Memory B cell (primary cell): ENCODE measurements around the gene KMT2C.
"Not testable (repeated sequence)": the region's sequence is repeated elsewhere in the genome, so short reads cannot be mapped to it uniquely, and the experiment has no call there.

Experiments
- ATAC-seq: fragments of 150-1000 bp; cut with Tn5 transposase; 2 replicates; pipeline ENCODE4 v1.10.0; 2021; ENCODE audit warnings: low read depth, mild to moderate bottlenecking, moderate library complexity
- DNase-seq, 2 donors: peaks; one replicate each; pipeline ENCODE4 v3.0.0; 2022; ENCODE audit warnings: low spot score in 2 of 2
- H3K27ac Mint-ChIP-seq: one replicate; pipeline ENCODE4 v1.8.0; 2022; ENCODE audit warnings: mild to moderate bottlenecking, moderate library complexity, mixed read lengths
- H3K27me3 Mint-ChIP-seq: one replicate; pipeline ENCODE4 v1.8.0; 2022; ENCODE audit warnings: mixed read lengths
- H3K36me3 Mint-ChIP-seq: one replicate; pipeline ENCODE4 v1.8.0; 2022; ENCODE audit warnings: mild to moderate bottlenecking, mixed read lengths
- H3K4me1 Mint-ChIP-seq: one replicate; pipeline ENCODE4 v1.8.0; 2022; ENCODE audit warnings: mixed read lengths
- H3K4me3 Mint-ChIP-seq: one replicate; pipeline ENCODE4 v1.8.0; 2022; ENCODE audit warnings: mild to moderate bottlenecking, moderate library complexity, mixed read lengths
- H3K9me3 Mint-ChIP-seq: one replicate; pipeline ENCODE4 v1.8.0; 2022; ENCODE audit warnings: mixed read lengths

Gene KMT2C

DNA sequence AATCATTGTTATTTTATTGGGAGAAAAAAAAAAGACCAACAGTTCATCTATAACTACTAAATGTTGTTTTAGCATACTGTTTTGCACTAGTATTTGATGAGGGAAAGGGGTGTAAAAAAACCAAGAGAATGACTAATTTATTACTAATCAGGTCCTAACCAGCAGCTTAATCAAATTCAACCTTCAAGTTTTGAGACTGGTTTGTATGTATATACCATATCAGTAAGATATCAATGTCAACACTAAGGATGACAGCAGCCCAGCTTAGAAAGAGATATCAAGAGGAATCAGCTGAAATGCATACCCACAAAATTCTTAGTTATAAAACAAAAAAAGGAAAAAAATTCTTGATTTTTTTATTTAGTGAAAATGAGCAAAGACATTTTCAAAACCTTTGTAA is 122.6 kb downstream of the KMT2C start:
- DNase-seq = no peak
- Mint-ChIP-seq H3K9me3 (no peaks in the 10 kb centered on the region), H3K27me3 (no peaks in the 10 kb centered on the region), H3K4me1 (peaks cover 22% of the 10 kb centered on the region), H3K27ac (no peak overlapping the region), H3K4me3 (no peak overlapping the region), H3K36me3 (peaks cover 12% of the 10 kb centered on the region)
- ATAC-seq = no peak

GRCh38 chr7:152312316-152312715 is 123.5 kb downstream of the KMT2C start:
- no peak for DNase-seq
- Mint-ChIP-seq H3K4me1 (peaks cover 19% of the 10 kb centered on the region), H3K9me3 (no peaks in the 10 kb centered on the region), H3K27ac (no peak overlapping the region), H3K4me3 (no peak overlapping the region), H3K27me3 (no peaks in the 10 kb centered on the region), H3K36me3 (peaks cover 12% of the 10 kb centered on the region)
- ATAC-seq = no peak

- no peak overlapping the region for H3K27ac Mint-ChIP-seq
- DNase-seq (no peak), ATAC-seq (no peak)
- H3K27me3 Mint-ChIP-seq = no peaks in the 10 kb centered on the region
- peaks cover 10% of the 10 kb centered on the region for H3K4me1 Mint-ChIP-seq
- H3K36me3 Mint-ChIP-seq = peaks cover 32% of the 10 kb centered on the region
- peaks cover 2% of the 10 kb centered on the region for H3K9me3 Mint-ChIP-seq
- no peak overlapping the region for H3K4me3 Mint-ChIP-seq
Measured at GRCh38 chr7:152307902-152308301, 127.9 kb downstream of the KMT2C start.

DNA sequence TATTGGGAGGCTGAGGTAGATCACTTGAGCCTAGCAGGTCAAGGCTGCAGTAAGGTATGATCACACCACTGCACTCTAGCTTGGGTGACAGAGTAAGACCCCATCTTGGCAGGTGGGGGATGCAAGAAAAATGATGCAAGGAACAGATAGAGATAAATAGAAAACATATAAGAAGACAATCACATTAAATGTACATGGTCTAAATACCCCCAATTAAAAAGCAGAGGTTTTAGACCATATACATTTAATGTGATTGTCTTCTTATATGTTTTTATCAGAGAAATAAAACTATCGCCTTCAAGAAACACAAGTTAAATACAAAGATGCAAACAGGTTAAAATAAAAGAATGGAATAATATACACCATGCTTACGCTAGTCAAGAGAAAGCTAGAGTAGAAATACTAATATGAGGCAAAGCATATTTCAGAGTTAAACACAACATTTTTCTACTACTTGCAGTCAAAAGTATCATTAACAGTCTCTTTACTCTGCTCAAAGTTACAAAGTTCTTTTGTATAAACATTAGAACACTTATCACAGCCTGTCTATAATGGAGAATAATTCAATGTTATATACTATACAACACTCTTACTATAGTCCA is 136.2 kb downstream of the KMT2C start:
- not testable (repeated sequence) for H3K27me3 Mint-ChIP-seq, H3K9me3 Mint-ChIP-seq, DNase-seq, H3K4me3 Mint-ChIP-seq, H3K27ac Mint-ChIP-seq, ATAC-seq
- Mint-ChIP-seq H3K4me1 (peaks cover 11% of the 10 kb centered on the region), H3K36me3 (peaks cover 27% of the 10 kb centered on the region)

DNA sequence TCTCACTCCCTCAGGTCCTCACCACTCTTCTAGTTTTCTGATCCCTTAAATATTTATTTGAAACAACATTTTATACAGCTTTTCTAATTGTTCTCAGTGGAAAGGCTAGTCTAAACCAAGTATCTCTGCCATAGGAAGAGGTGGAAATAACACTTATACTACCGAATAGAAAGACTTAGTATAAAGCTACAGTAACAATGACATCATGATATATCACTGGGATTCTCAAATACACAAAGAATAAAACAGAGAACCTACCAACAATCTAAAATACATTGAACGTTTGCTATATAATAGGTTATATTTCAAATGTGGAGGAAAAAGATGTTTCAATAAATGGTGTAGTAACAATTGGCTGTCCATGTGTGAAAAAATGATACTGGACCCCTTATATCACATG is 142.9 kb downstream of the KMT2C start:
- no peak overlapping the region for H3K4me3 Mint-ChIP-seq

DNA sequence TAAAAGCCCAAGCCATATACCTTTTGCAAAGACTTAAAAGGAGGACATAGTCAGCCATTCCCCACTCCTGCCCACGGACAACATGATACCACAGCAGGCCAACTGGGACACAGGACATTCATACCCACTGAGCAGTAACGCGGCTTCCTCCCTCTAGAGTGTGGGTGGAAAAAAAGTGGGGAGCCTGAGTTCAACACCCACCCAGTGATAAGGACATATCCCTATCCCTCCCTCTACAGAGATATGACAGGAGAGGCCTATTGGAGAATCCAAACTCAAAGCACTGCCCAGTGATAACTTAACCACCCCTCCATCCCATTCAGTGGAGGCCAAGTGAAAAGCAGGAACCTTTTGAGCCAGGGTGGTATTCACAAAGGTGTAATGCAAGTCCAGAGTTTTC is 148.8 kb downstream of the KMT2C start:
- H3K27me3 Mint-ChIP-seq, H3K4me1 Mint-ChIP-seq, H3K4me3 Mint-ChIP-seq, H3K9me3 Mint-ChIP-seq, ATAC-seq, DNase-seq, H3K27ac Mint-ChIP-seq: not testable (repeated sequence)
- H3K36me3 Mint-ChIP-seq = peaks cover 13% of the 10 kb centered on the region

More for the DNA sequence above, 142.9 kb downstream of the KMT2C start:
- H3K9me3 Mint-ChIP-seq = peaks cover 6% of the 10 kb centered on the region
- H3K4me1 Mint-ChIP-seq = peaks cover 4% of the 10 kb centered on the region
- no peaks in the 10 kb centered on the region for H3K27me3 Mint-ChIP-seq
- DNase-seq (no peak), ATAC-seq (no peak)
- no peak overlapping the region for H3K27ac Mint-ChIP-seq
- peaks cover 32% of the 10 kb centered on the region for H3K36me3 Mint-ChIP-seq

GRCh38 chr7:152286219-152286618 is 149.6 kb downstream of the KMT2C start:
- not testable (repeated sequence) for DNase-seq, H3K27ac Mint-ChIP-seq, H3K27me3 Mint-ChIP-seq, H3K4me3 Mint-ChIP-seq, ATAC-seq, H3K9me3 Mint-ChIP-seq, H3K4me1 Mint-ChIP-seq
- peaks cover 10% of the 10 kb centered on the region for H3K36me3 Mint-ChIP-seq

DNA sequence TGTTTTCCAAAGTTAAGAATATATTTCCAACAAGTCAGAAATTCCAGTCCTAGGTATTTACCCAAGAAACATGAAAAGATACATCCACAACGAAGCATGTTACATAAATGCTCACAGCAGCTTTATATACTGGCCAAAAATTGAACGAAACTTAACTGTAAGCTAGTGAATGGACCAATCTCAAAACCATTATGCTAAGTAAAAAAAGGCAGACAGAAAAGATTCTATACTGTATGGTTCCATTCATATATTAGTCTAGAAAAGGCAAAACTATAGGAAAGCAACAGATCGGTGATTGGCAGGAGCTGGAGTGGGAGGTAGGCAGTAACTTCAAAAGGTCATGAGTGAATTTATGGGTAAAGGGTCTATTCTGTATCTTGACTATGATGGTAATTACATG is 150.8 kb downstream of the KMT2C start:
- not testable (repeated sequence) for H3K27ac Mint-ChIP-seq, H3K9me3 Mint-ChIP-seq, ATAC-seq, H3K4me1 Mint-ChIP-seq, DNase-seq, H3K4me3 Mint-ChIP-seq, H3K27me3 Mint-ChIP-seq
- peaks cover 10% of the 10 kb centered on the region for H3K36me3 Mint-ChIP-seq

DNA sequence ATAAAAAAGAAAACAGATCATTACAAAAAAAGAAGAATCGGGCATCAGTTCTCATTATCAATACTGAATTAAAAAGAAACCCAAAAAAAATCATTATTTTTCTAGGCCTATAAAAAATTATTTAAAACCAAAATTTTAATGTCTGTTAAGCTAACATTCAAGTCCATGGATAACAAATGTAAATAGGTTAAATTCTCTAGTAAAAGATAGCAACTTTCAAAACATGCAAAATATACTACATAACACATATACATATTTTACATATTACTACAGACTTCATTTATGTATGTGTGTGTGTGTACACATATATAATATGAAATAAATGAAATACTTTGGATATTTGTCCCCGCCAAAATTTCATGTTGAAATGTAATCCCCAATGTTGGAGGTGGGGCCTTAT is 158.1 kb downstream of the KMT2C start:
- H3K4me1 Mint-ChIP-seq, H3K27me3 Mint-ChIP-seq, ATAC-seq, H3K27ac Mint-ChIP-seq, H3K4me3 Mint-ChIP-seq, H3K9me3 Mint-ChIP-seq, DNase-seq: not testable (repeated sequence)
- peaks cover 13% of the 10 kb centered on the region for H3K36me3 Mint-ChIP-seq

GRCh38 chr7:152270427-152270826 is 165.4 kb downstream of the KMT2C start:
- not testable (repeated sequence) for H3K27me3 Mint-ChIP-seq, H3K9me3 Mint-ChIP-seq, H3K4me3 Mint-ChIP-seq, H3K27ac Mint-ChIP-seq, DNase-seq, ATAC-seq, H3K4me1 Mint-ChIP-seq
- H3K36me3 Mint-ChIP-seq = peaks cover 23% of the 10 kb centered on the region

DNA sequence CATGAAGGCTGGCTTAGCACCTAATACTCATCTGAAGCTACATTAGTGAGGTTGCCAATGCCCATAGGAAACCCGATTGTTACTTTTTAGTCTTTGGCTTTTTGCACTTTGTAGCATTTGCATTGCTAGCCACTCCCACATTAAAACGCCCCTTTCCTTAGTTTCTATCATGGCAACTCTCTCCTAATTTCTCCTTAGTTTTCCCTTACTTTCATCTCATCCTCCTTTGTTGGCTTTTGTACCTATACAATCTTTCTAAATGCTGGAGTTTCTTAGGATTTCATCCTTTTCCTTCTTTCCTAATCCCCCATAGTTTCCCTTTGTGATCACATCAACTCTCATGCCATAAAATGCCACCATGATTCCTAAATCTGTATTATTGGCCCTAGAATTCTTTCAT is 168.9 kb downstream of the KMT2C start:
- H3K9me3 Mint-ChIP-seq, H3K4me3 Mint-ChIP-seq, H3K27me3 Mint-ChIP-seq, H3K4me1 Mint-ChIP-seq, DNase-seq, ATAC-seq: not testable (repeated sequence)
- peak overlapping the region; percentile 1 for H3K27ac Mint-ChIP-seq
- peaks cover 29% of the 10 kb centered on the region for H3K36me3 Mint-ChIP-seq

- peaks cover 26% of the 10 kb centered on the region for H3K36me3 Mint-ChIP-seq
- not testable (repeated sequence) for DNase-seq, H3K4me1 Mint-ChIP-seq, H3K9me3 Mint-ChIP-seq, H3K4me3 Mint-ChIP-seq, H3K27ac Mint-ChIP-seq, H3K27me3 Mint-ChIP-seq, ATAC-seq
Measured at GRCh38 chr7:152264915-152265314, 170.9 kb downstream of the KMT2C start.

- H3K27ac Mint-ChIP-seq = peak overlapping the region; percentile 81
Measured at GRCh38 chr7:152262146-152262545, 173.7 kb downstream of the KMT2C start.

DNA sequence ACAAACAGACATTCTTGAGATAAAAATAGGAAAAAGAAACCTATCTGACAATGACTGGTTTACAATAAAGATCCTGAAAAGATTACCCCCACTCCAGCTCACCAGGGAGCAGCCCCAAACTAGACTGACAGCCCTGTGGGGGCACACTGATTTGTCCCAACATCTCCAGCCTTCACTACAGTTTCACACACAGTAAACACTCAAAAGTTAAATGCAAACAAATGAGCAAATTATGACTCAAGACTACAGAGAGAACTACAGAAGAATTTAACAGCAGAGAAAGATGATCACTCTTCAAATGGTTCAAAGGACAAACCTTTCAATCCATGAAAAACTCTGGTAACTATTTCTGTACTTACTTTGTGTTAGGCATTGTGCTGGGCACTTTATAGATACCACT is 176.2 kb downstream of the KMT2C start:
- H3K4me3 Mint-ChIP-seq, DNase-seq, H3K27me3 Mint-ChIP-seq, ATAC-seq, H3K9me3 Mint-ChIP-seq, H3K4me1 Mint-ChIP-seq: not testable (repeated sequence)
- H3K27ac Mint-ChIP-seq = peak overlapping the region; percentile 75
- peaks cover 41% of the 10 kb centered on the region for H3K36me3 Mint-ChIP-seq

More at GRCh38 chr7:152262146-152262545, 173.7 kb downstream of the KMT2C start:
- not testable (repeated sequence) for H3K4me3 Mint-ChIP-seq, DNase-seq, H3K4me1 Mint-ChIP-seq, ATAC-seq, H3K27me3 Mint-ChIP-seq, H3K9me3 Mint-ChIP-seq
- peaks cover 32% of the 10 kb centered on the region for H3K36me3 Mint-ChIP-seq

DNA sequence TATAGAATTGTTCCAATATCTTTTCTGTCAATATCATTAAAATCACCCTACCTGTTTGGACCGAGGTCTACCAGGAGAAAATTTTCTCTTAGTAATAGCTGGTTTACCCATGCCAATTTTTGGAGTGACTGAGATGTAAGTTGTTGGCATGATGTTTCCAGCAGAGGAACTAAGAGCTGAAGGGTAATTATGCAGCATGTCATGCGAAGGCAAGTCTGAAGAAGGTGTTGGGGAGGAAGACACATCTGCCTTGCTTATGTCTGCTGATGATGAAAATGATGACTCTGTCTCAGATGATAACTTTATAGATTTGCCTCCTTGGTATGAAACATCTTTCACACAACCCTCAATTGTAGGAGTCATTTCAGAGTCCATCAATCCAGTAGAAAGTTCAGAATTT is 188.0 kb downstream of the KMT2C start:
- not testable (repeated sequence) for H3K9me3 Mint-ChIP-seq, H3K27me3 Mint-ChIP-seq, ATAC-seq

More for the DNA sequence above, 188.0 kb downstream of the KMT2C start:
- DNase-seq, H3K4me3 Mint-ChIP-seq, H3K4me1 Mint-ChIP-seq: not testable (repeated sequence)
- peak overlapping the region; percentile 58 for H3K27ac Mint-ChIP-seq
- H3K36me3 Mint-ChIP-seq = peaks cover 29% of the 10 kb centered on the region
